Left hindlimb (tissue), 1 donor: ENCODE measurements around the gene GLI3.

Source experiments
- DNase-seq: peaks from one replicate; pipeline ENCODE4 v3.0.0-alpha.2; 2018

GLI3 gene

DNA sequence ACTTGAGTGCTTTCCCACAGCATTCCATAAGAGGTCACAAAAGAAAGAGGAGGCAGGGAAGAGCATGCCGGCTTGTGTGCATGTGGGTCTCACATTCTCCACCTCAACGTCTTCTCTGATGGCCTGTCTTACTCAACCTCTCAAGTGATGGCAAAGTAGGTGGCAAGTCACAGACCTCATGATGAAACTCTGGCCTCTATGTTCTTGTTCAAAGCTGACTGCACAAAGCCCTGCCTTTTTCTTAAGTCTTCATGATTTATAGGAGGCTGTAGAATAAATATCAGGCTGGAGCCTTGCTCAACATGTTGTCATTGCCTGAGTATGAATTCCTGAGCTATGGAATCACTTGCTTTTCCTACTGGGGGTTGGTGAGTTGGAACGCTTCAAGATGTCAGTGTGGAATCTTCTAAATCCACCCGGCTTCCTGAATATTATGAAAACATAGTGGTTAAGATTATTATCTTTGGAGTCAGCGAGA is 320.5 kb downstream of the GLI3 start:
- no peak for DNase-seq

DNA sequence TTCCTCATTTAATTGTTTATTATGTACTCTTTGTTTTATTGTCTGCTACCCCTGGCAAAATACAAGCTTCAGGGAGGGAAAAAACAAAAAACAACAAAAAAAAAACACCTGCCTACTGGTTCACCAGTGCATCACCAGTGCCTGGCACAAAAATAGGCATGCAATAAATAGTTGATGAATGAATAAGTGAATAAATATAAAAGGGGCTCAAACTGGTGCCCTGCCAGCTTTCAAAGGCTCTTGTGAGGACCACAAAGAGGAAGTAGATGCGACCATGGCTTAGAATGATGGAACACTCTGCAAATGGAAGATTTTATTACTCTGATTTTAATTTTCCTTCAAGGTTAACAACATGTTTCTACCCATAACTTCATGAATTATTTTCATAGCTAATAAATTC is 321.1 kb downstream of the GLI3 start:
- DNase-seq, result no peak

DNA sequence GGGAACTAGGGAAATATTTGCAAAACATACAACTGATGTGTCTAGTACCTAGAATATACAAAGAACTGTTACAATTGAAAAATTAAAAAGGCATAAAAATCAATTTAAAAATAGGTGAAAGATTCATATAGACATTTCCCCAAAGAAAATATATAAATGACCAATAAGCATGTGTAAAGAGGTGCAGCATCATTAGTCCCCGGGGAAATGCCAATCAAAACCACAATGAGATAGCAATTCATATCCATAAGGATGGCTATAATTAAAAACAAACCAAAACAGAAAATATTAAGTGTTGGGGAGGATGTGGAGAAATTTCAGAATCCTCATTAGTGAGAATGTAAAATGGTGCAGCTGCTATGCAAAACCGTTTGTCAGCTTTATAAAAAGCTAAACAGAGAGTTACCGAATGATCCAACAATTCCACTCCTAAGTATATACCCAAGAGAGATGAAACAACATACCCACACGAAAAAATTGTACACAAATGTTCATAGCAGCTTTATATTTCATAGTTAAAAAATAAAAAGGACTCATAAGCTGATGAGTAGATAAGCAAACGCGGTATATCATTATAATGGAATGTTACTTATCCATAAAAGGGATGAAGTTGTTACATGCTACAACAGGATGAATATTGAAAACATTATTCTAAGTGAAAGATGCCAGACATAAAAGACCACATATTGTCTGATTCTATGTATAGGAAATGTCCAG is 324.0 kb downstream of the GLI3 start:
- DNase-seq, result no peak

GRCh38 chr7:41912426-41912825 is 324.6 kb downstream of the GLI3 start:
- no peak for DNase-seq

GRCh38 chr7:41911792-41912191 is 325.2 kb downstream of the GLI3 start:
- DNase-seq, result no peak
